ENCODE data around the gene MIPEP.

The MIPEP gene

DNA sequence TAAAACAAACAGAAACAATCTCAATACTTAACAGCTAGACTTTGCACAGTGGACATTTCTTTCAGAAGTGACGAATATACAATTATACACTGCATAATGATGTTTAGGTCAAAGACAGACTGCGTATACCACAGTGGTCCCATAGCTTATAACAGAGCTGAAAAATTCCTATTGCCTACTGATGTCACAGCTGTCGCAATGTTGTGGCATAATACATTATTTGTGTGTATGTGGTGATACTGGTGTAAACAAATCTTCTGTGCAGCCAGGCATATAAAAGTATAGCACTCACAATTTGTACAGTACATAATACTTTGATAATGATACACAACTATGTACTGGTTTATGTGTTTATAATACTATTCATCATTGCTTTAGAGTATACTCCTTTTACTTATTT is 202.3 kb downstream of the MIPEP start:
- TF ChIP-seq, protein P1, sequence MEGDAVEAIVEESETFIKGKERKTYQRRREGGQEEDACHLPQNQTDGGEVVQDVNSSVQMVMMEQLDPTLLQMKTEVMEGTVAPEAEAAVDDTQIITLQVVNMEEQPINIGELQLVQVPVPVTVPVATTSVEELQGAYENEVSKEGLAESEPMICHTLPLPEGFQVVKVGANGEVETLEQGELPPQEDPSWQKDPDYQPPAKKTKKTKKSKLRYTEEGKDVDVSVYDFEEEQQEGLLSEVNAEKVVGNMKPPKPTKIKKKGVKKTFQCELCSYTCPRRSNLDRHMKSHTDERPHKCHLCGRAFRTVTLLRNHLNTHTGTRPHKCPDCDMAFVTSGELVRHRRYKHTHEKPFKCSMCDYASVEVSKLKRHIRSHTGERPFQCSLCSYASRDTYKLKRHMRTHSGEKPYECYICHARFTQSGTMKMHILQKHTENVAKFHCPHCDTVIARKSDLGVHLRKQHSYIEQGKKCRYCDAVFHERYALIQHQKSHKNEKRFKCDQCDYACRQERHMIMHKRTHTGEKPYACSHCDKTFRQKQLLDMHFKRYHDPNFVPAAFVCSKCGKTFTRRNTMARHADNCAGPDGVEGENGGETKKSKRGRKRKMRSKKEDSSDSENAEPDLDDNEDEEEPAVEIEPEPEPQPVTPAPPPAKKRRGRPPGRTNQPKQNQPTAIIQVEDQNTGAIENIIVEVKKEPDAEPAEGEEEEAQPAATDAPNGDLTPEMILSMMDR (conservative IDR thresholded peaks at IDR 0.05; ENCODE audit: low read depth, low read length): no peak
- no peaks in the 10 kb centered on the region for H3K4me1 ChIP-seq (ENCODE audit: low read depth, poor library complexity, severe bottlenecking)
- H3K36me3 ChIP-seq (ENCODE audit: insufficient read depth): no peaks in the 10 kb centered on the region

DNA sequence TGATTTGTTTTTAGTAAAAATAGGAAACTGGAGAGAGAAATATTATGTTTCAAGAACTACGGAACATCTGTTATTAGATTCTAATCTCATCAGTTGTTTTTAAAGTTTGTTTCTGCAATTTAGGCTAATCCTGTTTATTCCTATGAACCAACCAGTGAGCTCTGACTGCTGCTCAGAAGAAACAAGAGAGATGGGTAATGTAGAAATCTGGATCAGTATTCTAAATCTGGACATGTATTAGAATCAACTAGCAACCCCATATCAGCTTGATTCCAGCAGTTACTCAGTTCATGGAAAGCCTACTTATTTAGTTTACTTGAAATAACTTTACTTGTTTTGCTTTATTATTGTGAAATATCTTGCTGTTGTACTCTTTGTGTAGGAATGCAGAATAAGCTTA is 203.8 kb downstream of the MIPEP start:
- H3K4me3 ChIP-seq (IDR thresholded peaks at IDR 0.05; ENCODE audit: insufficient read depth, low read depth, low read length): no peak overlapping the region
- no peaks in the 10 kb centered on the region for H3K27me3 ChIP-seq (ENCODE audit: insufficient read depth, low read depth)
- TF ChIP-seq, protein P1 (conservative IDR thresholded peaks at IDR 0.05; ENCODE audit: low read depth, low read length): no peak

More for the DNA sequence above, 202.3 kb downstream of the MIPEP start:
- Histone ChIP-seq H2AFZ (ENCODE audit: low read depth) (no peak overlapping the region), H3K79me2 (ENCODE audit: insufficient read depth, low read depth) (no peaks in the 10 kb centered on the region), H3K27ac (no peak overlapping the region), H3K27me3 (ENCODE audit: insufficient read depth, low read depth) (no peaks in the 10 kb centered on the region), H4K20me1 (ENCODE audit: insufficient read depth) (no peaks in the 10 kb centered on the region), H3K4me2 (no peak overlapping the region), H3K9ac (no peak overlapping the region), H3K4me3 (IDR thresholded peaks at IDR 0.05; ENCODE audit: insufficient read depth, low read depth, low read length) (no peak overlapping the region)

DNA sequence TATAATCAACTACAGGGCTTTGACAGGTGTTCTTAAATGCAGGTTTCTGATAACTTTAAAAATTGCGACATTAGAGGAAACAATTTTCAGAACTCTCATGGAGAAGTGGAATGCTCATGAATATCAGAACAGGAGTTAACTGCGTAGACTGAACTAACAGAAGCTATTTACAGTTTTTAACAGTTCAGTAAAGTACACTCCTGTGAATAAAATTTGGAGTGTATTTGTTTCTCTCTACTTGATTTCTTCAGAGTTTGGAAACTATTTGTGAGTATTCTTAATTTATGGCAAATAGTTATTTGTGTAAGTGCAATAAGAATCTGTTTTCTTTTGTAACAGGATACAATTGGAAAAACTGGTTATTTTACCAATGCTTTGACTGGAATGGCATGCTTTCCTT is 204.6 kb downstream of the MIPEP start:
- no peaks in the 10 kb centered on the region for H3K27me3 ChIP-seq (ENCODE audit: insufficient read depth, low read depth)
- no peaks in the 10 kb centered on the region for H3K36me3 ChIP-seq (ENCODE audit: insufficient read depth)
- H3K4me1 ChIP-seq (ENCODE audit: low read depth, poor library complexity, severe bottlenecking): no peaks in the 10 kb centered on the region
- no peak overlapping the region for H3K27ac ChIP-seq
- H2AFZ ChIP-seq (ENCODE audit: low read depth): no peak overlapping the region
- H3K4me3 ChIP-seq (IDR thresholded peaks at IDR 0.05; ENCODE audit: insufficient read depth, low read depth, low read length): no peak overlapping the region
- no peak overlapping the region for H3K9ac ChIP-seq
- H4K20me1 ChIP-seq (ENCODE audit: insufficient read depth): no peaks in the 10 kb centered on the region
- TF ChIP-seq, protein P1 (conservative IDR thresholded peaks at IDR 0.05; ENCODE audit: low read depth, low read length): no peak
- no peak overlapping the region for H3K4me2 ChIP-seq
- H3K79me2 ChIP-seq (ENCODE audit: insufficient read depth, low read depth): no peaks in the 10 kb centered on the region

More for the DNA sequence above, 203.8 kb downstream of the MIPEP start:
- Histone ChIP-seq H3K79me2 (ENCODE audit: insufficient read depth, low read depth) (no peaks in the 10 kb centered on the region), H3K9ac (no peak overlapping the region), H3K36me3 (ENCODE audit: insufficient read depth) (no peaks in the 10 kb centered on the region), H3K4me1 (ENCODE audit: low read depth, poor library complexity, severe bottlenecking) (no peaks in the 10 kb centered on the region), H2AFZ (ENCODE audit: low read depth) (no peak overlapping the region), H3K27ac (no peak overlapping the region), H4K20me1 (ENCODE audit: insufficient read depth) (no peaks in the 10 kb centered on the region), H3K4me2 (no peak overlapping the region)

DNA sequence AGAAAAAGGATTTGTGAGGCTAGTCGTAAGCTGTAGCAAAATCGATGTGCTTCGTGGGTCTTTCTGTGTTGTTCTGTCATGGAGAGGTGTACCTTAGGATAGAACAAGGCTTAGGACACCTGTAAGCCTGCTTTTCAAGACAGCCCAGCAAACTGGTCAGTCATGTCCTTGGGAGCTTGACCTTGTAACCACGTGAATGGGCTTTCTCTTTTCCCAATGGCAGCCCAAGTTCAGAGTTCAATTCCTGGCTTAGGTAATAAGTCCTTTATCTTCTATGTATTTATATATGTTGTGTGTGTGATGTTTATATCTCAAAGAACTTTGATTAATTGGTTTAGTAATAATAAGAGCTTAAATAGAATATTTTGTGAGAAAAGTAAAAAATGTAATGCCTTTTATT is 206.1 kb downstream of the MIPEP start:
- Histone ChIP-seq H4K20me1 (ENCODE audit: insufficient read depth) (no peaks in the 10 kb centered on the region), H3K9ac (no peak overlapping the region), H3K4me2 (no peak overlapping the region), H3K36me3 (ENCODE audit: insufficient read depth) (no peaks in the 10 kb centered on the region), H3K27ac (no peak overlapping the region), H3K4me3 (IDR thresholded peaks at IDR 0.05; ENCODE audit: insufficient read depth, low read depth, low read length) (no peak overlapping the region), H2AFZ (ENCODE audit: low read depth) (no peak overlapping the region), H3K79me2 (ENCODE audit: insufficient read depth, low read depth) (no peaks in the 10 kb centered on the region), H3K4me1 (ENCODE audit: low read depth, poor library complexity, severe bottlenecking) (peaks cover 14% of the 10 kb centered on the region), H3K27me3 (ENCODE audit: insufficient read depth, low read depth) (no peaks in the 10 kb centered on the region)
- TF ChIP-seq, protein P1 (conservative IDR thresholded peaks at IDR 0.05; ENCODE audit: low read depth, low read length): no peak
